ENCODE results near the gene MYL9. TPM values are rescaled to one million over a fixed set of nuclear protein-coding genes. Genes with fewer than 3 reads are reported as not detected.

The MYL9 gene
- total and polyA plus RNA-seq, 2 of the 4 experiments (the other 2 are of a cell fraction): 97.5 to 425 TPM

- WGBS, 2 experiments (ENCODE audit: extremely low coverage in 2 of 2, insufficient read length in 1 of 2): 0% methylated on average over 11 of the region's 53 CpGs; no CpG with 5 or more reads in 1 of the 2 experiments
- ChIA-PET POLR2A (ENCODE audit: unreplicated experiment) (no interaction called here), CTCF (no interaction called here)
- peaks cover 5% of the 10 kb centered on the region for H3K36me3 ChIP-seq (ENCODE audit: control insufficient read depth, insufficient read depth, low read length)
- TF ChIP-seq CHD1 (IDR thresholded peaks at IDR 0.05; ENCODE audit: low read depth, low read length): peak; percentile 69; the same call in 1 of the 2 replicates
- TF ChIP-seq BHLHE40 (IDR thresholded peaks at IDR 0.05; ENCODE audit: low read depth, low read length): peak; percentile 26; the same call in 1 of the 2 replicates
- TF ChIP-seq FOS (IDR thresholded peaks at IDR 0.05; ENCODE audit: low read depth, low read length): no peak
- TF ChIP-seq ELK1 (IDR thresholded peaks at IDR 0.05; ENCODE audit: borderline replicate concordance, low read depth, low read length): no peak
- no peak for TF ChIP-seq USF2 (IDR thresholded peaks at IDR 0.05; ENCODE audit: low read depth, low read length)
- peak; percentile 20; the same call in 1 of the 2 replicates for TF ChIP-seq MAZ (IDR thresholded peaks at IDR 0.05; ENCODE audit: borderline replicate concordance, low read depth, low read length)
- 0 out of 2 replicates have a peak, but pooled peaks have one; percentile 17 for TF ChIP-seq POLR2A (IDR thresholded peaks at IDR 0.05; ENCODE audit: low read depth, low read length)
- no peak for TF ChIP-seq MAFK (IDR thresholded peaks at IDR 0.05; ENCODE audit: low read depth, low read length)
- dilution Hi-C loops (cut with HindIII; ENCODE audit: low sequenced_read_pairs, unreplicated experiment): no loop called here
- no peaks in the 10 kb centered on the region for H3K27me3 ChIP-seq (ENCODE audit: control insufficient read depth, insufficient read depth, low read length)
- DNase-seq (no peak), ATAC-seq (ENCODE audit: low read depth) (peak; percentile 3)
- H2BK15ac ChIP-seq (ENCODE audit: low read depth, low read length): no peak overlapping the region
- no TSS peak for BruUV-seq (replicated peaks)
- H3K27ac ChIP-seq (ENCODE audit: insufficient read depth, low read length): peak overlapping the region; percentile 81
- H4K20me1 ChIP-seq (ENCODE audit: insufficient read depth, low read length): peaks cover 35% of the 10 kb centered on the region
- H2AK9ac ChIP-seq (replicated peaks; ENCODE audit: low read depth, low read length, poor library complexity): peak overlapping the region; percentile 97
- H2BK5ac ChIP-seq (ENCODE audit: low read depth, low read length, poor library complexity, severe bottlenecking): peak overlapping the region; percentile 18
- no peak overlapping the region; the same call in 1 of the 2 replicates for H2BK120ac ChIP-seq (ENCODE audit: low read depth, low read length)
- H2AFZ ChIP-seq (replicated peaks; ENCODE audit: low read length, poor library complexity): peak overlapping the region; percentile 92
- no peak overlapping the region for H3K56ac ChIP-seq (ENCODE audit: extremely low read depth, insufficient read depth, low read length)
- H3K9ac ChIP-seq (ENCODE audit: low read depth, low read length): peak overlapping the region; percentile 71
- peaks cover 30% of the 10 kb centered on the region for H3K9me1 ChIP-seq (ENCODE audit: insufficient read depth, low read length)
- H3K18ac ChIP-seq (ENCODE audit: low read depth, low read length): no peak overlapping the region; the same call in 1 of the 2 replicates
- peak overlapping the region in 1 of 2 experiments; percentile 3; a peak in 1 of 4 replicates for H4K8ac ChIP-seq (ENCODE audit: low read depth in 2 of 2, low read length in 2 of 2)
- peaks cover 26 to 46% of the 10 kb centered on the region in 2 experiments for H3K79me1 ChIP-seq (ENCODE audit: low read depth in 1 of 2, low read length in 2 of 2)
- H2AK5ac ChIP-seq (ENCODE audit: low read depth, low read length): peak overlapping the region; percentile 59
- peaks cover 13% of the 10 kb centered on the region for H3K4me1 ChIP-seq (ENCODE audit: control insufficient read depth, insufficient read depth, low read length)
- no peaks in the 10 kb centered on the region for H3K9me3 ChIP-seq (ENCODE audit: control insufficient read depth, insufficient read depth, low read length)
- no peak overlapping the region for H4K91ac ChIP-seq (ENCODE audit: insufficient read depth, low read depth, low read length)
- H3K4ac ChIP-seq (ENCODE audit: low read depth, low read length): 0 out of 2 replicates have a peak overlapping the region, but pooled peaks have one; percentile 3
- H4K5ac ChIP-seq (ENCODE audit: low read depth, low read length): no peak overlapping the region
- H3K4me3 ChIP-seq (ENCODE audit: insufficient read depth, low read depth, low read length): peak overlapping the region; percentile 60
- intact Hi-C loops (cut with micrococcal nuclease): loop anchor here (2.0 kb wide), 1 partner anchor 31 kb away; the partner anchor contains the start of gene RAB5IF
- H2BK20ac ChIP-seq (ENCODE audit: low read depth, low read length): no peak overlapping the region
- no peak overlapping the region for H3K23ac ChIP-seq (ENCODE audit: low read depth, low read length)
- in situ Hi-C loops (cut with MboI; ENCODE audit: low sequenced_read_pairs): no loop called here
- H3K14ac ChIP-seq (replicated peaks; ENCODE audit: low read depth, low read length): peak overlapping the region; percentile 58; the same call in 1 of the 2 replicates
- H3K4me2 ChIP-seq (ENCODE audit: low read depth, low read length): peak overlapping the region; percentile 63
Measured at GRCh38 chr20:36573798-36574365, 32.6 kb downstream of the MYL9 start.
